ENCODE results near the gene CD74.

- TF ChIP-seq FOXA1 (IDR thresholded peaks at IDR 0.05) (no peak), ZBTB33 (IDR thresholded peaks at IDR 0.05) (no peak)
These were observed 30.0 kb upstream of the CD74 start for GRCh38 chr5:150442699-150443080.
